Measurements from ENCODE around the gene DDX5.

- TF ChIP-seq PATZ1 (CRISPR knock-in tag; IDR thresholded peaks at IDR 0.05; ENCODE audit: borderline replicate concordance) (no peak), SNAI2 (CRISPR knock-in tag; IDR thresholded peaks at IDR 0.05) (no peak), ZFP3 (CRISPR knock-in tag; IDR thresholded peaks at IDR 0.05) (no peak), ARNTL (CRISPR knock-in tag; IDR thresholded peaks at IDR 0.05; ENCODE audit: borderline replicate concordance, low read depth) (no peak), RARB (CRISPR knock-in tag; IDR thresholded peaks at IDR 0.05) (no peak), ZC3H10 (CRISPR knock-in tag; IDR thresholded peaks at IDR 0.05) (no peak), CREB5 (CRISPR knock-in tag; IDR thresholded peaks at IDR 0.05; ENCODE audit: low read depth) (no peak), CSDC2 (CRISPR knock-in tag; IDR thresholded peaks at IDR 0.05) (no peak), TOX (CRISPR knock-in tag; IDR thresholded peaks at IDR 0.05; ENCODE audit: borderline replicate concordance) (no peak), ZFP30 (CRISPR knock-in tag; IDR thresholded peaks at IDR 0.05) (no peak), OSR1 (CRISPR knock-in tag; IDR thresholded peaks at IDR 0.05) (no peak), TCF4 (CRISPR knock-in tag; IDR thresholded peaks at IDR 0.05; ENCODE audit: borderline replicate concordance) (no peak), BACH2 (CRISPR knock-in tag; IDR thresholded peaks at IDR 0.05; ENCODE audit: borderline replicate concordance) (no peak), GLIS3 (CRISPR knock-in tag; IDR thresholded peaks at IDR 0.05) (no peak)
These were observed 44.3 kb downstream of the DDX5 start for GRCh38 chr17:64461788-64462187.
